ENCODE results near the gene PAQR6.

DNA sequence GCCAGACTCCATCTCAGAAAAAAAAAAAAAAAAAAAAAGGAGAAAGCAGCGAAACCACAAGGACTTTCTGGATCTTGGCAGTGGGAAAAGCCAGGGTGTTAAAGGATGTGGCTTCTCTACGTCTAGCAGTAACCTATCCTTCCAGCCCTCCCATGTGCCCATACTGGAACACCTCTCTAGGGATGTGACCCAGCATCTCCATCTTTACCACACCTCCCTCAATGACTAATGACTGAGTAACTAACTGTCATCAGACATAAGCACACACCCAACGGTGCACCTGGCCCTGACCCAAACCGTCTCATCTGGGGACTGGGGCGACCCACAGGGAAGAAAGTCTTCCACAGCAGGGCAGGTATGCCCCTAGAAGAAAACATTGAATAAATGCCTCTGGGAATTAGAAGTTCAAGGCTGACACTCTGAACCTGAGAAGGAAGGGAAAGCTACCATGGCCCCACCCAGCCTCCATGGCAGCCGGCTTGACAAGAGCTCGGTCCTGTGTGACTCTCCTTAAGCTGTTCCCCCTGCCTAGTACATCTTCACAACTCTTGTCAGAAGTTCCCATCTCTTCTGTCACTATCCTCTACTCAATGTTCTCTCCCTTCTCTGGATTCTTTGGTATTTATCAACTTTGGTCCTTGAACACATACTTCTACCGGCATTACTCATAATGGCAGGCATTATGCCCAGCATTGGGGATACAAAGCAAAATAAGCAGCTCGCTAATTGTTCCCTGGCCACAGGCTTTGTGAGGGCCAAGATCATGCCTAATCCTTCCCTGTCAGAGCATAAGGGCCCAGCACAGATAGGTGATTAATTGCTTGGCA, 14.8 kb upstream of the PAQR6 start:
- TF ChIP-seq CTCF (IDR thresholded peaks at IDR 0.05) (no peak), EP300 (IDR thresholded peaks at IDR 0.05) (no peak), POLR2A (IDR thresholded peaks at IDR 0.05) (no peak)
